Neural progenitor cell (in vitro differentiated cells): ENCODE results near the gene ALDH3B2.

Source experiments
- EZH2 ChIP-seq: fragments of 200-600 bp; sonication (generic); IDR thresholded peaks from 2 replicates; pipeline ENCODE4 v1.6.1; 2017; ENCODE audit warnings: antibody characterized with exemption, mild to moderate bottlenecking, moderate library complexity
- TF ChIP-seq, protein P1 (sequence below): fragments of 200-600 bp; sonication (generic); IDR thresholded peaks from 2 replicates; pipeline ENCODE4 v1.5.1; 2017; ENCODE audit warnings: antibody characterized with exemption, mild to moderate bottlenecking

DNA sequence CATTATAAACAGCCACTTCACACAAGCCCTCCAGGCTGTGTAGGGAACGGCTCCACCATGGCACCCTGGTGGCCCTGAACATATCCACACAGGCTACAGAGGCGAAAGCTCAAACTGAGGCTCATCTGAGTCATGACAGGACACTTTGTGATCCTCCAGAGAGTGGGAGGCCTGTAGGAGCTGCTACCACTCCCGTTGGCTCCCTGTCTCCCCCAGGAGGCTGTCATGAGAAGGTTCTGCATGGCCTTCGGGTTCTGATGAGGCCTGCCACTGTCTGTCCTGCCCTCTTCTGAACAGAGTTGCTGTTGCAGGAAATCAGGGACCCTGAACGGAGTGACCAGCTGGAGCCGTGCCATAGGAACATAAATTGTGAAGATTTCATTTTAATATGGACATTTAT lies 23.8 kb upstream of the ALDH3B2 start:
- TF ChIP-seq, protein P1, sequence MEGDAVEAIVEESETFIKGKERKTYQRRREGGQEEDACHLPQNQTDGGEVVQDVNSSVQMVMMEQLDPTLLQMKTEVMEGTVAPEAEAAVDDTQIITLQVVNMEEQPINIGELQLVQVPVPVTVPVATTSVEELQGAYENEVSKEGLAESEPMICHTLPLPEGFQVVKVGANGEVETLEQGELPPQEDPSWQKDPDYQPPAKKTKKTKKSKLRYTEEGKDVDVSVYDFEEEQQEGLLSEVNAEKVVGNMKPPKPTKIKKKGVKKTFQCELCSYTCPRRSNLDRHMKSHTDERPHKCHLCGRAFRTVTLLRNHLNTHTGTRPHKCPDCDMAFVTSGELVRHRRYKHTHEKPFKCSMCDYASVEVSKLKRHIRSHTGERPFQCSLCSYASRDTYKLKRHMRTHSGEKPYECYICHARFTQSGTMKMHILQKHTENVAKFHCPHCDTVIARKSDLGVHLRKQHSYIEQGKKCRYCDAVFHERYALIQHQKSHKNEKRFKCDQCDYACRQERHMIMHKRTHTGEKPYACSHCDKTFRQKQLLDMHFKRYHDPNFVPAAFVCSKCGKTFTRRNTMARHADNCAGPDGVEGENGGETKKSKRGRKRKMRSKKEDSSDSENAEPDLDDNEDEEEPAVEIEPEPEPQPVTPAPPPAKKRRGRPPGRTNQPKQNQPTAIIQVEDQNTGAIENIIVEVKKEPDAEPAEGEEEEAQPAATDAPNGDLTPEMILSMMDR: no peak
- no peak for TF ChIP-seq EZH2
